HCT116 (cell line): Measurements from ENCODE around the gene PLA2G1B.

Source experiments
- CTCF ChIP-seq, 3 experiments: fragments of 200-600 bp in 1 of 3; sonication (generic) in 1 of 3; IDR thresholded peaks in 2 of 3; conservative IDR thresholded peaks in 1 of 3; 2 replicates each; pipeline ENCODE4 v1.5.1; 2012 to 2017; ENCODE audit warnings: low read depth in 2 of 3, low read length in 2 of 3, antibody characterized with exemption in 1 of 3, borderline replicate concordance in 1 of 3, control low read depth in 1 of 3, mild to moderate bottlenecking in 1 of 3, mixed read lengths in 1 of 3, mixed run types in 1 of 3, moderate library complexity in 1 of 3; ENCODE audit not compliant: insufficient read depth in 1 of 3
- EZH2 ChIP-seq: fragments of 200-600 bp; sonication (generic); IDR thresholded peaks from 2 replicates; pipeline ENCODE4 v1.6.1; 2017; ENCODE audit warnings: antibody characterized with exemption, mixed run types
- JUND ChIP-seq: IDR thresholded peaks from 2 replicates; pipeline ENCODE4 v1.6.1; 2012
- POLR2A ChIP-seq: IDR thresholded peaks from 2 replicates; pipeline ENCODE4 v1.7.0; 2011; ENCODE audit warnings: borderline replicate concordance; ENCODE audit not compliant: insufficient read depth, insufficient read length; ENCODE audit errors: extremely low read depth
- POLR2AphosphoS5 ChIP-seq: IDR thresholded peaks from 2 replicates; pipeline ENCODE4 v1.6.1; 2011; ENCODE audit warnings: mild to moderate bottlenecking, low read depth, low read length, moderate library complexity
- SP1 ChIP-seq: IDR thresholded peaks from 2 replicates; pipeline ENCODE4 v1.6.1; 2012; ENCODE audit warnings: low read depth
- TCF7L2 ChIP-seq: IDR thresholded peaks from 2 replicates; pipeline ENCODE4 v1.7.0; 2011; ENCODE audit warnings: borderline replicate concordance, inconsistent platforms; ENCODE audit not compliant: insufficient read depth, insufficient read length; ENCODE audit errors: extremely low read depth

GRCh38 chr12:120342175-120343038 is 14.8 kb upstream of the PLA2G1B start:
- TF ChIP-seq POLR2AphosphoS5: no peak
- no peak for TF ChIP-seq POLR2A
- TF ChIP-seq CTCF (IDR thresholded peaks at IDR 0.05 in 2 of 3, conservative IDR thresholded peaks at IDR 0.05 in 1 of 3; ENCODE audit: borderline replicate concordance in 1 of 3, insufficient read depth in 1 of 3, low read depth in 2 of 3, low read length in 2 of 3): no peak
- TF ChIP-seq EZH2: no peak
- no peak for TF ChIP-seq JUND
- TF ChIP-seq SP1: no peak
- no peak for TF ChIP-seq TCF7L2
